ENCODE results near the gene TNIK. TPM values are rescaled to one million over a fixed set of nuclear protein-coding genes. Genes with fewer than 3 reads are reported as not detected.

Gene TNIK
- total RNA-seq, 4 donors from 2014 or later: 1.5 to 20.3 (median 7.7) TPM

DNA sequence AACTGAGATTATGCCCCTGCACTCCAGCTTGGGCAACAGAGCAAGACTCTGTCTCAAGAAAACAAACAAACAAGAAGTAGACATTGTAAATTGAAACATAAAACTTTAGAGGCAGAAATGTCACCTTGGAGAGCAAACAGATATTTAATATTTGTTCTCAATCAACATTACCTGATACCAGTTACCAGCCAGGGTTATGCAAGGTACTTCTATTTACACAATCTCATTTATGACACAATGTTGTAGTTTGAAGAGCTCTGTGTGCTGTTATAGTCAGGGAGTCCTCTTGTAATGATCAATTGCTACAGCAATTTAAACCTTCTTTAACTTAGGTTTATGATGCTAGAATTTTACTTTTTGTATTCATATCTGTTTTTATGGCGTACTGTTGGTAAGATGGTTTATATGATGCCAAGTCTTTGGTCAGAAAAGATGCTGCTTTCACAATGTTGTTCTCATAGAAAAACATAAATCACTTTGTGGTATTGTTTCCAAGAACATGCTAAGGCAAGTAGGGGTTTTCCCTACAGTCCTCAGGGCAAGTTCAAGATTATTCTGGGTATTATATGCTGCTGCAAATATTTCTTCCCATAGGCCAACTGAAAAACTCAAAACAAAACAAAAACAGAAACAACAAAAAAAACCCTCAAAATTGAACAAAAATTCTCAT, 173.5 kb downstream of the TNIK start:
- Histone ChIP-seq H3K9me3 (no peaks in the 10 kb centered on the region), H3K27ac (peak overlapping the region in 1 of 2 donors; percentile 74), H3K4me3 (no peak overlapping the region), H3K36me3 (no peaks in the 10 kb centered on the region), H3K4me1 (peaks cover 0 to 8% of the 10 kb centered on the region in 2 donors), H3K27me3 (no peaks in the 10 kb centered on the region)
- DNase-seq: no peak
- intact Hi-C loops (cut with DNase I; ENCODE audit: low total_unique reads): no loop called here
- TF ChIP-seq, protein P1, sequence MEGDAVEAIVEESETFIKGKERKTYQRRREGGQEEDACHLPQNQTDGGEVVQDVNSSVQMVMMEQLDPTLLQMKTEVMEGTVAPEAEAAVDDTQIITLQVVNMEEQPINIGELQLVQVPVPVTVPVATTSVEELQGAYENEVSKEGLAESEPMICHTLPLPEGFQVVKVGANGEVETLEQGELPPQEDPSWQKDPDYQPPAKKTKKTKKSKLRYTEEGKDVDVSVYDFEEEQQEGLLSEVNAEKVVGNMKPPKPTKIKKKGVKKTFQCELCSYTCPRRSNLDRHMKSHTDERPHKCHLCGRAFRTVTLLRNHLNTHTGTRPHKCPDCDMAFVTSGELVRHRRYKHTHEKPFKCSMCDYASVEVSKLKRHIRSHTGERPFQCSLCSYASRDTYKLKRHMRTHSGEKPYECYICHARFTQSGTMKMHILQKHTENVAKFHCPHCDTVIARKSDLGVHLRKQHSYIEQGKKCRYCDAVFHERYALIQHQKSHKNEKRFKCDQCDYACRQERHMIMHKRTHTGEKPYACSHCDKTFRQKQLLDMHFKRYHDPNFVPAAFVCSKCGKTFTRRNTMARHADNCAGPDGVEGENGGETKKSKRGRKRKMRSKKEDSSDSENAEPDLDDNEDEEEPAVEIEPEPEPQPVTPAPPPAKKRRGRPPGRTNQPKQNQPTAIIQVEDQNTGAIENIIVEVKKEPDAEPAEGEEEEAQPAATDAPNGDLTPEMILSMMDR (IDR thresholded peaks at IDR 0.05): no peak
- TF ChIP-seq POLR2A (IDR thresholded peaks at IDR 0.05): no peak

DNA sequence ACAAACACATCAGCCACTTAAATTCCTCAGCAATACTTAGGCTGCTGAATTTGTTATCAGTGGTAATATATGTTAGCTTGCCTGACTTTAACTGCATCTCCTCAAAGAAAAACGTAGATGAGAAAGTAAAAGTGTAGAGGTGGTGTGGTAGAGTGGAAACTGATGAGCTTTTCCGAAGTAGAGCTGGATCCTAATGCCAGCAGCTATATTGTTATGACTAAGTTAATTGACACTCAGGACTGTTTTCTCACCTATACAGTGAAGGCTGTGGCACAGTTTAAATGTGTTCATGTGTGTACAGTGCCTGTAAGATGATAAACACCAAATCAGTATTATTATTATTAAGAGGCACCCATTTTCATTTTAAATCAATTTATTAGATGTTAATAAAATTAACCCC, 174.9 kb downstream of the TNIK start:
- no peaks in the 10 kb centered on the region for H3K9me3 ChIP-seq
- TF ChIP-seq POLR2A (IDR thresholded peaks at IDR 0.05): no peak
- TF ChIP-seq, protein P1 (IDR thresholded peaks at IDR 0.05): no peak
- no peak overlapping the region for H3K4me3 ChIP-seq
- no peaks in the 10 kb centered on the region for H3K27me3 ChIP-seq
- intact Hi-C loops (cut with DNase I; ENCODE audit: low total_unique reads): no loop called here
- H3K27ac ChIP-seq: peak overlapping the region; percentile 74 to 94
- H3K4me1 ChIP-seq: peaks cover 0 to 8% of the 10 kb centered on the region in 2 donors
- H3K36me3 ChIP-seq: no peaks in the 10 kb centered on the region
- no peak for DNase-seq

DNA sequence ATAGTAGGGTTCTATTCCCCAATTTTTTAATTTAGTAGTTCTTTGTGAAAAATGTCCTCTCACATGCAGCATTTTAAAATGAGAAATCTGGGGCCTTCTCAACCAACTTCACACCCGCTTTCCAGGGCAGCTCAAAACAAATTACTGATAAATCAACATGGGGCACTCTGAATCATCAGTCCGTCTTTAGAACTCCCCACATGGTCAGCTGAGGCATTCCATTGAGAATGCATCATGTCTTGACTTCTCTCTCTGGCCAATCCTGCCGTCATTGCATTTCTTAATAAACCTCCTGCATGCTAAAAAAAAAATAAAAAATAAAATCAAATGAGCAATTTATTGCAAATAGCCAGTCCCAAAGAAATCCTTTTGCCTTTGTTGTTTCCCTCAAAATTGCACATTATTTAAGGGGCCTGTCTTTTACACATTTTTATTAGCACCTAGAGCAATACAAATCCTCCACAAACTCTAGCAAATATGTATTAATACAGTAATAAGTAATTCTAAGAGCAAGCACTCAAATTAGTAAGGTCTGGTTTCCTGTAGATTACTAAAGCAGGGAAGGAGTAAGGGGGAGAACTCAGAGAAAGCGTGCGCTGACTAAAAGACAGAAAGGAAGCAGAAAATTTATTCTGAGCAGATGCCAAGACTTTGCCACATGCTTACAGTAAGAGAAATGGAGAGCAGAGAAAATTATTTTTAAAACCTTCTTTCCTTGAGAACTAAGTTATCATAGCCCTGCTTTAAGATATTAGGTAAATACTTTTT, 175.7 kb downstream of the TNIK start:
- H3K36me3 ChIP-seq: no peaks in the 10 kb centered on the region
- H3K4me1 ChIP-seq: peaks cover 0 to 8% of the 10 kb centered on the region in 2 donors
- DNase-seq: peak; percentile 39 to 87
- TF ChIP-seq, protein P1 (IDR thresholded peaks at IDR 0.05): no peak
- peak overlapping the region; percentile 81 to 94 for H3K27ac ChIP-seq
- H3K9me3 ChIP-seq: no peaks in the 10 kb centered on the region
- H3K4me3 ChIP-seq: no peak overlapping the region
- intact Hi-C loops (cut with DNase I; ENCODE audit: low total_unique reads): no loop called here
- H3K27me3 ChIP-seq: no peaks in the 10 kb centered on the region

DNA sequence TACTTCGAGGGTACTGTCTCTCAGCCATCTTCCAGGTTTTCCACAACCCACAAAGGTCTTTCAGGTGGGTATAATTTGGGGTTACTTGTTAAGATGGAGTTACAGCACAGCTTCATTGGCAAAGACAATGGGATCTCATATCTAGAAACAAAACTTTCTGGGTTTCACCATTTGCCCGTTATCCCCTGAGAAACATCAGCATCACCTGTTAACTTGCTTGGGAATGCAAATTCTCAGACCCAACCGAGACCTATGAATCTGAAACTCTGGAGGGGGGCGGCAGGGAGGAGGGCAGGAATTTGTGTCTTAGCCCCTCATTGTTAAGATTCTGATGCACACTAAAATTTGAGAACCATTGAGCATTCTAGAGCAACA, 176.4 kb downstream of the TNIK start:
- no peak for DNase-seq
- Histone ChIP-seq H3K27ac (peak overlapping the region; percentile 81 to 94), H3K36me3 (no peaks in the 10 kb centered on the region), H3K9me3 (no peaks in the 10 kb centered on the region), H3K4me1 (peaks cover 0 to 8% of the 10 kb centered on the region in 2 donors), H3K4me3 (no peak overlapping the region), H3K27me3 (no peaks in the 10 kb centered on the region)
- no peak for TF ChIP-seq POLR2A (IDR thresholded peaks at IDR 0.05)
- TF ChIP-seq, protein P1 (IDR thresholded peaks at IDR 0.05): no peak
- intact Hi-C loops (cut with DNase I; ENCODE audit: low total_unique reads): no loop called here

DNA sequence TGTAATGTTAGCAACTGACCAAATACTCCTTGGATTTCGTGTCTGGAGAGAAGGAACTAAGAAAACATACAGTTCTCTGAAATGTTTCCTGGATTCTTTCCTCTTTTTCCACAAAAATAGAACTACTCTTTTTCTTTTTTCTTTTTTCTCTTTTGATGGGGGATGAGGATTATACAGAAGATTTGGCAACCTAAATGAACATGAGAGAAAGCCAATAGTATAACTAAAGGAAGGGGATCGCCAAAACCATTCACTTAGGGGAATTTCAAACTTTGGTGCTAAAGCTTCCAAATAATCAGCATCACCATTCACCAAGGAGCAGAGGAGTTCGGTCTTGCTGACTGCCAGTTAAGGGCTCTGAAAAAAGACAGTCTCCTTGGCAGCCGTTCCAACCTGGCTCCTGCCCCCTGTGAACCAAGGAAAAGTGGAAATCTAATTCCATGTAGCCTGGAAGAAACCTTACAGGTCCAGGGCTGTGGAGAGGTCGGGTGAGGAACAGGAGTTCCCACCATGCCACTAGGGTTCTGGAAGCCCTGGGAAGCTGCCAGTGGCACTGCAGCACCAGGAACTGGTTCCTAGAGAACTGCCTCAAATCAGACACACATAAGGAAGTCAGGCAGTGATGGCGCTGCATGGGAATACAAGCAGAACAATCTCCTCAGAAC, 176.9 kb downstream of the TNIK start:
- intact Hi-C loops (cut with DNase I; ENCODE audit: low total_unique reads): no loop called here
- Histone ChIP-seq H3K4me1 (peaks cover 0 to 8% of the 10 kb centered on the region in 2 donors), H3K27ac (peak overlapping the region; percentile 81 to 94), H3K4me3 (no peak overlapping the region), H3K27me3 (no peaks in the 10 kb centered on the region), H3K9me3 (no peaks in the 10 kb centered on the region), H3K36me3 (no peaks in the 10 kb centered on the region)
- TF ChIP-seq, protein P1 (IDR thresholded peaks at IDR 0.05): no peak
- no peak for TF ChIP-seq POLR2A (IDR thresholded peaks at IDR 0.05)
- peak; percentile 27 to 29 for DNase-seq

Measured in uterus (tissue), 4 donors.